Left kidney (tissue), 2 donors: ENCODE data around the gene ATP8A2. TPM values are rescaled to one million over a fixed set of nuclear protein-coding genes. Genes with fewer than 3 reads are reported as not detected.

ENCODE experiments used
- DNase-seq: peaks from one replicate; pipeline ENCODE4 v3.0.0-alpha.2; 2013
- polyA plus RNA-seq: library from polyadenylated mRNA; unstranded; fragments of 120-200 nt; gene quantifications from one replicate; pipeline ENCODE4 v1.2.1, GENCODE V29; 2013; ENCODE audit not compliant: insufficient read length

The ATP8A2 gene
- polyA plus RNA-seq, 1 donor, result 6.8 TPM

- peak; percentile 39 for DNase-seq
Measured at GRCh38 chr13:25625414-25625813, 253.6 kb downstream of the ATP8A2 start.

GRCh38 chr13:25630329-25630900 lies 258.6 kb downstream of the ATP8A2 start:
- DNase-seq, result no peak

GRCh38 chr13:25632166-25632888 lies 260.6 kb downstream of the ATP8A2 start:
- DNase-seq, result no peak

- no peak for DNase-seq
Measured at GRCh38 chr13:25633093-25633492, 261.3 kb downstream of the ATP8A2 start.

GRCh38 chr13:25645681-25646080 lies 273.9 kb downstream of the ATP8A2 start:
- DNase-seq, result no peak

GRCh38 chr13:25649001-25649633 lies 277.3 kb downstream of the ATP8A2 start:
- no peak for DNase-seq

GRCh38 chr13:25652764-25653163 lies 281.0 kb downstream of the ATP8A2 start:
- peak; percentile 47 for DNase-seq

GRCh38 chr13:25654322-25654721 lies 282.5 kb downstream of the ATP8A2 start:
- no peak for DNase-seq

GRCh38 chr13:25657157-25657556 lies 285.4 kb downstream of the ATP8A2 start:
- peak; percentile 64 for DNase-seq

- DNase-seq, result peak; percentile 28
Measured at GRCh38 chr13:25659091-25659795, 287.5 kb downstream of the ATP8A2 start.

GRCh38 chr13:25660996-25661395 lies 289.2 kb downstream of the ATP8A2 start:
- DNase-seq, result no peak

- DNase-seq, result no peak
Measured at GRCh38 chr13:25662516-25662915, 290.7 kb downstream of the ATP8A2 start.

GRCh38 chr13:25668345-25668744 lies 296.6 kb downstream of the ATP8A2 start:
- DNase-seq, result no peak

GRCh38 chr13:25673711-25674110 lies 301.9 kb downstream of the ATP8A2 start:
- no peak for DNase-seq

GRCh38 chr13:25674371-25674770 lies 302.6 kb downstream of the ATP8A2 start:
- DNase-seq, result no peak

- DNase-seq, result no peak
Measured at GRCh38 chr13:25675060-25675459, 303.3 kb downstream of the ATP8A2 start.

- DNase-seq, result no peak
Measured at GRCh38 chr13:25677956-25678355, 306.2 kb downstream of the ATP8A2 start.

GRCh38 chr13:25678398-25678797 lies 306.6 kb downstream of the ATP8A2 start:
- no peak for DNase-seq

GRCh38 chr13:25679159-25679558 lies 307.4 kb downstream of the ATP8A2 start:
- DNase-seq, result no peak

- DNase-seq, result no peak
Measured at GRCh38 chr13:25679936-25680335, 308.2 kb downstream of the ATP8A2 start.

- DNase-seq, result no peak
Measured at GRCh38 chr13:25682276-25682675, 310.5 kb downstream of the ATP8A2 start.

GRCh38 chr13:25683056-25683455 lies 311.3 kb downstream of the ATP8A2 start:
- DNase-seq, result no peak
